GM21528 (cell line): ENCODE measurements around the gene PROZ.
"Not testable (repeated sequence)": the region's sequence is repeated elsewhere in the genome, so short reads cannot be mapped to it uniquely, and the experiment has no call there.

Experiments used
- ATAC-seq: cut with Tn5 transposase; IDR thresholded peaks from one replicate; pipeline ENCODE4 v1.9.1; 2021; ENCODE audit warnings: mild to moderate bottlenecking, moderate library complexity; ENCODE audit not compliant: unreplicated experiment, low FRiP score

The PROZ gene

GRCh38 chr13:113157929-113158747 is at the start of gene PROZ:
TSS of gene PROZ (plus strand) at chr13:113158648. CDS start at chr13:113158661, 13 bp downstream.
- ATAC-seq, result no peak

- ATAC-seq, result no peak
Observed at GRCh38 chr13:113109151-113110047, 49.0 kb upstream of the PROZ start.

GRCh38 chr13:113110048-113110851 is 48.2 kb upstream of the PROZ start:
- ATAC-seq, result no peak

- no peak for ATAC-seq
Observed at GRCh38 chr13:113110852-113111315, 47.6 kb upstream of the PROZ start.

- ATAC-seq, result not testable (repeated sequence)
Observed at GRCh38 chr13:113111821-113112220, 46.6 kb upstream of the PROZ start.

- not testable (repeated sequence) for ATAC-seq
Observed at GRCh38 chr13:113112475-113112874, 46.0 kb upstream of the PROZ start.

- ATAC-seq, result no peak
Observed at GRCh38 chr13:113112893-113113845, 45.3 kb upstream of the PROZ start.

- no peak for ATAC-seq
Observed at GRCh38 chr13:113113846-113114271, 44.6 kb upstream of the PROZ start.

- ATAC-seq, result no peak
Observed at GRCh38 chr13:113114511-113115362, 43.7 kb upstream of the PROZ start.

GRCh38 chr13:113115363-113116205 is 42.9 kb upstream of the PROZ start:
- ATAC-seq, result no peak

- ATAC-seq, result no peak
Observed at GRCh38 chr13:113116206-113116800, 42.1 kb upstream of the PROZ start.

GRCh38 chr13:113116871-113117271 is 41.6 kb upstream of the PROZ start:
- no peak for ATAC-seq

GRCh38 chr13:113117335-113117872 is 41.0 kb upstream of the PROZ start:
- ATAC-seq, result no peak

GRCh38 chr13:113117911-113118260 is 40.6 kb upstream of the PROZ start:
- no peak for ATAC-seq

GRCh38 chr13:113118261-113119021 is 40.0 kb upstream of the PROZ start:
- ATAC-seq, result no peak

- no peak for ATAC-seq
Observed at GRCh38 chr13:113119166-113119821, 39.2 kb upstream of the PROZ start.
